ENCODE data around the gene HECTD1.
"Not testable (repeated sequence)": the region's sequence is repeated elsewhere in the genome, so short reads cannot be mapped to it uniquely, and the experiment has no call there.

The HECTD1 gene

DNA sequence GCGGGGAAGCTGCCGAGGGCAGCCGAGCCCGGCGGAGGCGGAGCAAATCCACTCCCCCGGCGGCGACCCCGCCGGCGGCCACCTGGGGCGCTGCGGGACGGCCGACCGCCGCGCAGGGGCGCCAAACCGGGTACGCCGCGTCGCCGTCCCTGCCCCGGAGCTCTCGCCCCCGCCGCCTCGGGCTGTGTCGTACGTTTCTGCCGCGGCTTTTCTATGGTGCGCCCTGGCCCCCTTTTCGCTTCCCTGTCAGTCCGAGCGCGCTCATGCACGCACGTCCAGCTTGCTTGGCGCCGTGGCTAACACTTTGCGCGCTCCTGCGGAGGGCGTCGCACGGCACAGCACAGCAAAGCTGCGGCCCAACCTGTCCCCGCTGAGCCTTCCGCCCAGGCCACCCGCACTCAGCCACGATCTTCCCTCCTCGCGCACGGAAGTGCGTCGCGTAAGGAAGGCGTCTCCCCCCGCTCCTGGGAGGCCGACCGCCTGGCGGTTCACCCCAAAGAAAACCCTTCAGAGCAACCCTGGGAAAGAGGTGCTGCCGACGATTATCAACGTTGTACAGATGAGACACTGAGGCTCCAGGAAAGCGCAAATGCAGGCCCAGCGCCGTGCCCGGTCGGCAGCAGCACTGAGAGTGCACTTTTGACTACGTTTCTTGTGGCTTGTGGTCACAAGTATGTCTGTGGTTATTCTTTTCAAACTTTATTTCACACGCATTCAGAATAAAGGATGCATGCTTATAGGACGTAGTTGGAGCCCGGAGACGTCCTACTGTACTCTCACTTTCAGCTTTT is at the start of gene HECTD1:
HECTD1 (minus strand) TSS at position 39 of the 791 bp plus-strand sequence. CDS start 1,857 bp downstream, outside the sequence.
- TF ChIP-seq, protein P1, sequence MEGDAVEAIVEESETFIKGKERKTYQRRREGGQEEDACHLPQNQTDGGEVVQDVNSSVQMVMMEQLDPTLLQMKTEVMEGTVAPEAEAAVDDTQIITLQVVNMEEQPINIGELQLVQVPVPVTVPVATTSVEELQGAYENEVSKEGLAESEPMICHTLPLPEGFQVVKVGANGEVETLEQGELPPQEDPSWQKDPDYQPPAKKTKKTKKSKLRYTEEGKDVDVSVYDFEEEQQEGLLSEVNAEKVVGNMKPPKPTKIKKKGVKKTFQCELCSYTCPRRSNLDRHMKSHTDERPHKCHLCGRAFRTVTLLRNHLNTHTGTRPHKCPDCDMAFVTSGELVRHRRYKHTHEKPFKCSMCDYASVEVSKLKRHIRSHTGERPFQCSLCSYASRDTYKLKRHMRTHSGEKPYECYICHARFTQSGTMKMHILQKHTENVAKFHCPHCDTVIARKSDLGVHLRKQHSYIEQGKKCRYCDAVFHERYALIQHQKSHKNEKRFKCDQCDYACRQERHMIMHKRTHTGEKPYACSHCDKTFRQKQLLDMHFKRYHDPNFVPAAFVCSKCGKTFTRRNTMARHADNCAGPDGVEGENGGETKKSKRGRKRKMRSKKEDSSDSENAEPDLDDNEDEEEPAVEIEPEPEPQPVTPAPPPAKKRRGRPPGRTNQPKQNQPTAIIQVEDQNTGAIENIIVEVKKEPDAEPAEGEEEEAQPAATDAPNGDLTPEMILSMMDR (IDR thresholded peaks at IDR 0.05; ENCODE audit: low read depth, low read length) = peak; percentile 25
- DNase-seq (ENCODE audit: extremely low read depth, low read depth) = peak; percentile 71

DNA sequence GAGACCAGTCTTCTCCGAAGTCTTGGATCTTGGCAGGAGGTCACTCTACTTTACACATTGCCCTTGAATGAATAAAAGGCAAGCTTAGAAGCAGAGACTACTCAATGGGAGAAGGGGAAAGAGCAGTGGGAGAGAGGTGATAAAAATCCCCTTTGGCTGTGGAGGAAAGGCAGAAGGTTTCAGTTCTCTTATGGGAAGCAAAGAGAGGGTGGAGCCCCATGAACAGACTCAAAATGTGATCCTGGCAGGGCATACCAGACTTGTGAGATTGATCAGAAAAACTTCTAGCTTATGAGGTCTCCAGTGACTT is 49.6 kb upstream of the HECTD1 start:
- TF ChIP-seq, protein P1 (IDR thresholded peaks at IDR 0.05; ENCODE audit: low read depth, low read length) = no peak

DNA sequence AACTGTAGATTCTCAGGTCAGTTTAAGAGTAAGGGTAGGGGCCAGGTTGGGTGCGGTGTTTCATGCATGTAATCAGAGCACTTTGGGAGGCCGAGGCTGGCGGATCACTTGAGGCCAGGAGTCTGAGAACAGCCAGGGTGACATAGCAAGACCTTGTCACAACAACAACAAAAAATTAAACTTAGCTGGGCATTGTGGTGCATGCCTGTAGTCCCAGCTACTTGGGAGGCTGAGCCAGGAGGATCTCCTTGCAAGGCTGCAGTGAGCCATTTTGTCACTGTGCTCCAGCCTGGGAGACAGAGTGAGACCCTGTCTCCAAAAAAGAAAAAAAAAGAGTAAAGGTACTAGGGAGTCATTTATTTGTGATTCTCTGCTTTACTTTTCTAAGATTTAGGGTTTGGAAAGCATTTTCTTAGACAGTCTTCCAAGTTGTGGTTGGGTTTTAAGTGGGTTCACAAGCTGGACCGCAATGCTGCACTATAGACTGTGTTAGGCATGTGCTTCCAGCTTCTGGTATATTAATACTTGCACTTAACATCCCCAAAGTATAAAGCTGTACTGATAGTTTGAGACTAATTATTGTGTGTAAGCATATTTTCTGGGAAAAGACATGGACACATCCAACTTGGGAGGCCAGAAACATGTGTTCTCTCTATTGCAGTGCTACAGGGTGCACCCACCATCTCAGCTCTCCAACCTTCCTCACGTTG is 49.1 kb upstream of the HECTD1 start:
- DNase-seq (ENCODE audit: extremely low read depth, low read depth) = no peak
- TF ChIP-seq, protein P1 (IDR thresholded peaks at IDR 0.05; ENCODE audit: low read depth, low read length) = no peak

More for the DNA sequence above, 49.6 kb upstream of the HECTD1 start:
- DNase-seq (ENCODE audit: extremely low read depth, low read depth) = no peak

DNA sequence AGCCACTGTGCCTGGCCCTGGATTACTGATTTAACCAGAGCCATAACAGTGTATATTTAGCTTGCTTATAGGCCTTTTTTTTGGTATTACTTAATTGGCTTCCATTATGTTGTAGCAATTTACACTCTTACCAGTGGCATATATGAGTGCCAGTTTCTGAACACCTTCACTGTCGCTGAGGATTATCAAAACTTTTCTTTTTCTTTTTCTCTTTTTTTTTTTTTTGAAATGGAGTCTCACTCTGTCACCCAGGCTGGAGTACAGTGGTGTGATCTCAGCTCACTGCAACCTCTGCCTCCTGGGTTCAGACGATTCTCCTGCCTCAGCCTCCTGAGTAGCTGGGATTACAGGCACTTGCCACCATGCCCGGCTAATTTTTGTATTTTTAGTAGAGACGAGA is 48.3 kb upstream of the HECTD1 start:
- not testable (repeated sequence) for DNase-seq (ENCODE audit: extremely low read depth, low read depth)

DNA sequence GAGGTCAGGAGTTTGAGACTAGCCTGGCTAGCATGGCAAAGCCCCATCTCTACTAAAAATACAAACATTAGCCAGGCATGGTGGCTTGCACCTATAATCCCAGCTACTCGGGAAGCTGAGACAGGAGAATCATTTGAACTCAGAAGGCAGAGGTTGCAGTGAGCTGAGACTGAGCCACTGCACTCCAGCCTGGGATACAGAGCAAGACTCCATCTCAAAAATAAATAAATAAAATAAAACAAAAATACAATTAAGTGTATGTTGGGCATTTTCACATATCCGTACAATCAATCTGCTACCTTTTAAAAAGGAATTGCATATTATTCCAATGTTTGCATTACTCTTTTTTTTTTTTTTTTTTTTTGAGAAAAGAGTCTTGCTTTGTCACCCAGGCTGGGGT is 47.7 kb upstream of the HECTD1 start:
- TF ChIP-seq, protein P1 (IDR thresholded peaks at IDR 0.05; ENCODE audit: low read depth, low read length) = no peak
- DNase-seq (ENCODE audit: extremely low read depth, low read depth) = no peak

DNA sequence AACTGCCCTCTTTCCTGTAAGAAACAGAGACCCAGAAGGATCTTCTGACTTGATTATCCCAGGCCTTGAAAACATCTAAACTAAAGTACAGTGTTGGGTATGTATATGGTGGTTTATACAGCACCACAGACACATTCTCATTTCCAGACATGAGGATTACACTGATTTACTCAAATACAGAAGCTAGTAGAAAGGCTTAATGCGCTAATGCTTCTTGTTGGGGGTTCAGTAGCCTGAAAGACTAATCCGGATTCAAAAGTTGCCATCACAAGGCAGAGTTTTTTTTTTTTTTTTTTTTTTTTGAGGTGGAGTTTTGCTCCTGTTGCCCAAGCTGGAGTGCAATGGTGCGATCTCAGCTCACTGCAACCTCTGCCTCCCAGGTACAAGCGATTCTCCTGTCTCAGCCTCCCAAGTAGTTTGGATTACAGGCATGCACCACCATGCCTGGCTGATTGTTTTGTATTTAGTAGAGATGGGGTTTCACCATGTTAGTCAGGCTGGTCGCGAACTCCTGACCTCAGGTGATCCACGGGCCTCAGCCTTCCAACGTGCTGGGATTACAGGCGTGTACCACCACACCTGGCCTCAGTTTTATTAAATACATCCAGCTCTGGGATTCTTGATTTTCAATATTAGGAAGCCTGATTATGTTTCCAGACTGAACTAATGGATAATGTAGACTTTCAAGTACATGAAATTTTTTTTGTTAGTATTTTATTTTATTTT is 46.3 kb upstream of the HECTD1 start:
- TF ChIP-seq, protein P1 (IDR thresholded peaks at IDR 0.05; ENCODE audit: low read depth, low read length) = no peak
- DNase-seq (ENCODE audit: extremely low read depth, low read depth) = no peak

DNA sequence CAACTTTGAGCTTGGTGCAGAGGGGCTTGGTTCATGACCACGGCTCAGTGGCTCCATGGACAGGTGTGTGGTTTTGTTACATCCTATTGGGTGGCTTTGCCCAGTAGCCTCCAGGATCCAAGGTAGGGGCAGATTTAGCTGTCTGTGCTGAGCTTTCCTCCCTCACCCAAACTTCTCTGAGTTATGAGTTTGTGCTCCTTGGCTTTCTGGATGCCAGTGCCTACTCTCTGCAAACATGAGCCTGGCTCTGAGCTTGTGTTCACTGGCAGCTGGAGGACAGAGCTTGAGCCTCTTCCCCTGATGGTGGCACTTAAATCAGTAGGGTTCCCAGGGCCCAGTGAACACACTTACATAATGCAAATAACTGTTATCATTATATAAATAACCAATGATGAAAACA is 45.3 kb upstream of the HECTD1 start:
- TF ChIP-seq, protein P1 (IDR thresholded peaks at IDR 0.05; ENCODE audit: low read depth, low read length) = no peak
- DNase-seq (ENCODE audit: extremely low read depth, low read depth) = no peak

Data from AG09319 (cell line).